SU-DHL-6 (cell line): ENCODE results near the gene ZNF281.
"Not testable (repeated sequence)": the region's sequence is repeated elsewhere in the genome, so short reads cannot be mapped to it uniquely, and the experiment has no call there.

Experiments used
- H2AFZ ChIP-seq: fragments of 200-600 bp; sonication (generic); 2 replicates; pipeline ENCODE4 v1.6.1; 2014; ENCODE audit warnings: low read depth, mild to moderate bottlenecking, moderate library complexity, mixed read lengths, antibody characterized with exemption, low read length; ENCODE audit not compliant: severe bottlenecking
- H3F3A ChIP-seq: fragments of 200-600 bp; shearing (Covaris generic); 2 replicates; pipeline ENCODE4 v1.6.0; 2016; ENCODE audit warnings: antibody characterized with exemption, mild to moderate bottlenecking; ENCODE audit not compliant: insufficient read depth
- H3K27ac ChIP-seq: fragments of 200-600 bp; sonication (generic); 2 replicates; pipeline ENCODE4 v1.5.1; 2016; ENCODE audit warnings: low read depth, mild to moderate bottlenecking, low read length, moderate library complexity, mixed read lengths
- H3K27me3 ChIP-seq: fragments of 200-600 bp; sonication (generic), shearing (Covaris generic); 2 replicates; pipeline ENCODE4 v1.6.0; 2014; ENCODE audit warnings: mild to moderate bottlenecking, low read length
- H3K36me3 ChIP-seq: fragments of 200-600 bp; sonication (generic); 2 replicates; pipeline ENCODE4 v1.6.1; 2014; ENCODE audit warnings: mild to moderate bottlenecking, low read length, mixed read lengths
- H3K4me2 ChIP-seq: fragments of 300-600, 200-600 bp; shearing (Covaris generic), sonication (generic); 2 replicates; pipeline ENCODE4 v1.6.0; 2014; ENCODE audit warnings: low read length, low read depth, mild to moderate bottlenecking; ENCODE audit not compliant: poor library complexity, severe bottlenecking
- H3K4me3 ChIP-seq: fragments of 200-600 bp; sonication (generic); 2 replicates; pipeline ENCODE4 v1.5.1; 2014; ENCODE audit warnings: antibody characterized with exemption, low read length, mild to moderate bottlenecking, mixed read lengths; ENCODE audit not compliant: insufficient read depth, poor library complexity, severe bottlenecking
- H3K79me2 ChIP-seq: fragments of 200-600 bp; sonication (generic); 2 replicates; pipeline ENCODE4 v1.6.1; 2014; ENCODE audit warnings: mild to moderate bottlenecking, low read length, moderate library complexity; ENCODE audit not compliant: insufficient read depth
- H3K9ac ChIP-seq: fragments of 200-600 bp; sonication (generic); 2 replicates; pipeline ENCODE4 v1.7.0; 2014; ENCODE audit warnings: mild to moderate bottlenecking, low read length
- H3K9me2 ChIP-seq: fragments of 200-600 bp; sonication (generic); replicated peaks from 2 replicates; pipeline ENCODE4 v1.6.1; 2014; ENCODE audit warnings: low read length; ENCODE audit not compliant: insufficient read depth
- H3K9me3 ChIP-seq: fragments of 200-600 bp; sonication (generic); 2 replicates; pipeline ENCODE4 v1.6.1; 2014; ENCODE audit warnings: low read length, mixed read lengths; ENCODE audit not compliant: insufficient read depth
- H4K20me1 ChIP-seq: fragments of 200-600 bp; sonication (generic); 2 replicates; pipeline ENCODE4 v1.6.1; 2014; ENCODE audit warnings: low read depth, mild to moderate bottlenecking, antibody characterized with exemption, low read length, moderate library complexity, mixed read lengths
- CTCF ChIP-seq: fragments of 200-600 bp; sonication (generic); IDR thresholded peaks from one replicate; pipeline ENCODE4 v1.5.1; 2017; ENCODE audit warnings: antibody characterized with exemption, mild to moderate bottlenecking, low read length, moderate library complexity; ENCODE audit not compliant: insufficient read depth, poor library complexity, severe bottlenecking
- EZH2phosphoT487 ChIP-seq: fragments of 200-600 bp; sonication (generic), shearing (Covaris generic); conservative IDR thresholded peaks from 2 replicates; pipeline ENCODE4 v1.6.1; 2018; ENCODE audit warnings: mild to moderate bottlenecking, antibody characterized with exemption, low read length, moderate library complexity, mixed read lengths

The ZNF281 gene

GRCh38 chr1:200438911-200439310, 29.1 kb upstream of the ZNF281 start:
- Histone ChIP-seq H3K4me2 (no peak overlapping the region), H3K4me3 (no peak overlapping the region), H4K20me1 (no peaks in the 10 kb centered on the region), H3K9me3 (no peaks in the 10 kb centered on the region), H3F3A (no peaks in the 10 kb centered on the region), H3K36me3 (no peaks in the 10 kb centered on the region), H3K9ac (no peak overlapping the region), H2AFZ (no peak overlapping the region), H3K9me2 (no peaks in the 10 kb centered on the region), H3K79me2 (no peaks in the 10 kb centered on the region), H3K27me3 (no peaks in the 10 kb centered on the region), H3K27ac (no peak overlapping the region)
- TF ChIP-seq EZH2phosphoT487 (no peak), CTCF (no peak)

GRCh38 chr1:200438413-200438812, 28.6 kb upstream of the ZNF281 start:
- H3K4me2 ChIP-seq = not testable (repeated sequence)

DNA sequence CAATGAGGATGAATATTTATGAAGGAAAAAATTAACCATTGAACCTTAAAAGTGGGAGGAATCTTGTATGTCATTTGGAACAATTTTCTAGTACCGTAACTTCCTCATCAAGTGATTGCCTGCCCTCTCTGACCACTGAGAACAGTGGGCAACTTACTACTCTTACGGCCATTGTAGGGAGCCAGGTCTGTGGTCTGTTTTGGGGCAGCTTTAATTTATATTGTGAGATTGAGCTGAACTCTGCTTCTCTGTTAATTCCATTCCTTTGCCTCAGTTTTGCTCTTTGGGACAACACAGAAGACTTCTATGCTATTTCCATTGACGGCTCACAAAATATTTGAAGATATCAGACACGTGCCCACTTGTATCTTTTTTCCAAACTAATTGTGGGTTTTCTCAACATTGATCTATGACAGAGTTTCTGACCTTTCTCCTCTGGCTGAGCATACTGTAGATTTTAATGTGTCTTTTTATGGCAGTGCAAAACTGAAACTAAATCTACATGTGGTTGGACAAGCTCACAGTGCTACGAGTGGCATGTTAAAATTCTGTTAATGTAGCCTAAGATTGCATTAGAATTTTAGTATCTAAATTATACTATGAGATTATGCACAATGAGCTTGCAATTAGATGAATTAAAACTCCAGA, 27.8 kb upstream of the ZNF281 start:
- peak overlapping the region; percentile 41 for H3K4me2 ChIP-seq
- H3K36me3 ChIP-seq = no peaks in the 10 kb centered on the region
- no peak overlapping the region for H2AFZ ChIP-seq
- H3F3A ChIP-seq = no peaks in the 10 kb centered on the region
- no peak overlapping the region for H3K27ac ChIP-seq
- H3K27me3 ChIP-seq = no peaks in the 10 kb centered on the region
- no peaks in the 10 kb centered on the region for H3K9me2 ChIP-seq
- H4K20me1 ChIP-seq = no peaks in the 10 kb centered on the region
- H3K9me3 ChIP-seq = no peaks in the 10 kb centered on the region
- H3K79me2 ChIP-seq = no peaks in the 10 kb centered on the region
- H3K9ac ChIP-seq = no peak overlapping the region
- H3K4me3 ChIP-seq = no peak overlapping the region
- TF ChIP-seq EZH2phosphoT487 (no peak), CTCF (no peak)

More at GRCh38 chr1:200438413-200438812, 28.6 kb upstream of the ZNF281 start:
- H3K9me3 ChIP-seq, H2AFZ ChIP-seq, H3K79me2 ChIP-seq, H3K9me2 ChIP-seq, H4K20me1 ChIP-seq, H3F3A ChIP-seq, H3K36me3 ChIP-seq, H3K9ac ChIP-seq, H3K27me3 ChIP-seq, H3K4me3 ChIP-seq, H3K27ac ChIP-seq: not testable (repeated sequence)

GRCh38 chr1:200437088-200437487, 27.3 kb upstream of the ZNF281 start:
- no peaks in the 10 kb centered on the region for H3K9me3 ChIP-seq
- H3K79me2 ChIP-seq = no peaks in the 10 kb centered on the region
- H3K27me3 ChIP-seq = no peaks in the 10 kb centered on the region
- H4K20me1 ChIP-seq = no peaks in the 10 kb centered on the region
- no peak overlapping the region for H3K4me3 ChIP-seq
- H3K27ac ChIP-seq = no peak overlapping the region
- no peak overlapping the region for H3K4me2 ChIP-seq
- H3K9me2 ChIP-seq = no peaks in the 10 kb centered on the region
- no peaks in the 10 kb centered on the region for H3F3A ChIP-seq
- H3K36me3 ChIP-seq = no peaks in the 10 kb centered on the region
- no peak overlapping the region for H3K9ac ChIP-seq
- no peak for TF ChIP-seq EZH2phosphoT487
- TF ChIP-seq CTCF = no peak
- no peak overlapping the region for H2AFZ ChIP-seq
